ES-I3 (cell line): ENCODE measurements around the gene TPSD1.
"Not testable (repeated sequence)": the region's sequence is repeated elsewhere in the genome, so short reads cannot be mapped to it uniquely, and the experiment has no call there.

Source experiments
- H3K36me3 ChIP-seq: 2 replicates; pipeline ENCODE4 v1.6.1; 2013; ENCODE audit warnings: mild to moderate bottlenecking, low read length, control low read depth, moderate library complexity; ENCODE audit not compliant: insufficient read depth
- H3K4me1 ChIP-seq: 2 replicates; pipeline ENCODE4 v1.6.1; 2013; ENCODE audit warnings: mild to moderate bottlenecking, control low read depth, low read length; ENCODE audit not compliant: insufficient read depth
- H3K9ac ChIP-seq: 2 replicates; pipeline ENCODE4 v1.6.1; 2013; ENCODE audit warnings: low read depth, mild to moderate bottlenecking, low read length, moderate library complexity
- H3K9me3 ChIP-seq: 2 replicates; pipeline ENCODE4 v1.6.1; 2013; ENCODE audit warnings: mild to moderate bottlenecking, low read length, moderate library complexity; ENCODE audit not compliant: control insufficient read depth, insufficient read depth

Gene TPSD1

GRCh38 chr16:1285669-1286512, 30.0 kb downstream of the TPSD1 start:
- Histone ChIP-seq H3K4me1 (peaks cover 8% of the 10 kb centered on the region), H3K9ac (no peak overlapping the region), H3K9me3 (no peaks in the 10 kb centered on the region), H3K36me3 (no peaks in the 10 kb centered on the region)

GRCh38 chr16:1286513-1287094, 30.7 kb downstream of the TPSD1 start:
- Histone ChIP-seq H3K9me3 (no peaks in the 10 kb centered on the region), H3K9ac (no peak overlapping the region), H3K36me3 (no peaks in the 10 kb centered on the region), H3K4me1 (peaks cover 8% of the 10 kb centered on the region)

- Histone ChIP-seq H3K9ac (no peak overlapping the region), H3K36me3 (no peaks in the 10 kb centered on the region), H3K4me1 (peaks cover 7% of the 10 kb centered on the region), H3K9me3 (no peaks in the 10 kb centered on the region)
Observed at GRCh38 chr16:1287982-1288670, 32.3 kb downstream of the TPSD1 start.

GRCh38 chr16:1288813-1289476, 33.1 kb downstream of the TPSD1 start:
- Histone ChIP-seq H3K9me3 (no peaks in the 10 kb centered on the region), H3K9ac (no peak overlapping the region), H3K36me3 (no peaks in the 10 kb centered on the region), H3K4me1 (no peaks in the 10 kb centered on the region; the same call in 1 of the 2 replicates)

GRCh38 chr16:1289477-1289866, 33.6 kb downstream of the TPSD1 start:
- no peaks in the 10 kb centered on the region for H3K9me3 ChIP-seq
- peak overlapping the region; percentile 51; the same call in 1 of the 2 replicates for H3K9ac ChIP-seq
- no peaks in the 10 kb centered on the region for H3K36me3 ChIP-seq
- no peaks in the 10 kb centered on the region; the same call in 1 of the 2 replicates for H3K4me1 ChIP-seq

GRCh38 chr16:1290063-1290501, 34.2 kb downstream of the TPSD1 start:
- Histone ChIP-seq H3K9me3 (no peaks in the 10 kb centered on the region), H3K9ac (peak overlapping the region; percentile 51; the same call in 1 of the 2 replicates), H3K36me3 (no peaks in the 10 kb centered on the region), H3K4me1 (peaks cover 5% of the 10 kb centered on the region; the same call in 1 of the 2 replicates)

GRCh38 chr16:1290860-1291575, 35.1 kb downstream of the TPSD1 start:
- peaks cover 10% of the 10 kb centered on the region; the same call in 1 of the 2 replicates for H3K4me1 ChIP-seq
- H3K36me3 ChIP-seq, result no peaks in the 10 kb centered on the region
- no peak overlapping the region for H3K9ac ChIP-seq
- H3K9me3 ChIP-seq, result no peaks in the 10 kb centered on the region

GRCh38 chr16:1291576-1291974, 35.7 kb downstream of the TPSD1 start:
- Histone ChIP-seq H3K36me3 (no peaks in the 10 kb centered on the region), H3K9me3 (no peaks in the 10 kb centered on the region), H3K4me1 (peaks cover 10% of the 10 kb centered on the region; the same call in 1 of the 2 replicates), H3K9ac (no peak overlapping the region)

- H3K36me3 ChIP-seq, H3K9me3 ChIP-seq, H3K9ac ChIP-seq: not testable (repeated sequence)
- peaks cover 16% of the 10 kb centered on the region; the same call in 1 of the 2 replicates for H3K4me1 ChIP-seq
Observed at GRCh38 chr16:1292208-1292607, 36.3 kb downstream of the TPSD1 start.

- not testable (repeated sequence) for H3K36me3 ChIP-seq, H3K9ac ChIP-seq, H3K9me3 ChIP-seq
- peaks cover 19% of the 10 kb centered on the region; the same call in 1 of the 2 replicates for H3K4me1 ChIP-seq
Observed at GRCh38 chr16:1292808-1293207, 36.9 kb downstream of the TPSD1 start.

- peaks cover 19% of the 10 kb centered on the region; the same call in 1 of the 2 replicates for H3K4me1 ChIP-seq
- H3K36me3 ChIP-seq, result no peaks in the 10 kb centered on the region
- H3K9me3 ChIP-seq, result no peaks in the 10 kb centered on the region
- H3K9ac ChIP-seq, result no peak overlapping the region
Observed at GRCh38 chr16:1293921-1294656, 38.2 kb downstream of the TPSD1 start.

GRCh38 chr16:1295465-1295864, 39.6 kb downstream of the TPSD1 start:
- Histone ChIP-seq H3K4me1 (peaks cover 19% of the 10 kb centered on the region; the same call in 1 of the 2 replicates), H3K9me3 (no peaks in the 10 kb centered on the region), H3K36me3 (no peaks in the 10 kb centered on the region), H3K9ac (no peak overlapping the region)

- H3K4me1 ChIP-seq, result peaks cover 23% of the 10 kb centered on the region; the same call in 1 of the 2 replicates
- not testable (repeated sequence) for H3K36me3 ChIP-seq, H3K9ac ChIP-seq, H3K9me3 ChIP-seq
Observed at GRCh38 chr16:1296688-1297017, 40.8 kb downstream of the TPSD1 start.
